ENCODE data around the gene AJAP1.

DNA sequence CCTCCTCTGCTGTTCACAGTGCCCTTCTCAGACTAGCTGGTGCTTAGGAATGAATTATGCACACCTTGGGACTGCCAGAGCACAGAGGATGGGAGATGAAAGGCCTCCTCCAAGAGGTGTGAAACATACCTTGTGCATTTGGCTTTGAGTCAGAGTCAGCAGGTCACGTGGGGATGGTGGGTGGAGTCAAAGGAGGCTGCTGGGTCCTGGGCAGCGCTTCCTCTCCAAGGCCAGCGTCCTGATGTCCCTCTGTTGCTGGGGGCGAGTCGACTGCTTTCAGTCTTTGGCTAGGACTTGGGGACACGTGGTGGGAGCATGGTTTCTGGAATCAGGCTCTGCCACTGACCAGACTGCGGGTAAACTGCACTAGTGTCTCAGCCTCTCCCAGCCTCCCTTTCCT lies 91.2 kb downstream of the AJAP1 start:
- TF ChIP-seq, protein P1, sequence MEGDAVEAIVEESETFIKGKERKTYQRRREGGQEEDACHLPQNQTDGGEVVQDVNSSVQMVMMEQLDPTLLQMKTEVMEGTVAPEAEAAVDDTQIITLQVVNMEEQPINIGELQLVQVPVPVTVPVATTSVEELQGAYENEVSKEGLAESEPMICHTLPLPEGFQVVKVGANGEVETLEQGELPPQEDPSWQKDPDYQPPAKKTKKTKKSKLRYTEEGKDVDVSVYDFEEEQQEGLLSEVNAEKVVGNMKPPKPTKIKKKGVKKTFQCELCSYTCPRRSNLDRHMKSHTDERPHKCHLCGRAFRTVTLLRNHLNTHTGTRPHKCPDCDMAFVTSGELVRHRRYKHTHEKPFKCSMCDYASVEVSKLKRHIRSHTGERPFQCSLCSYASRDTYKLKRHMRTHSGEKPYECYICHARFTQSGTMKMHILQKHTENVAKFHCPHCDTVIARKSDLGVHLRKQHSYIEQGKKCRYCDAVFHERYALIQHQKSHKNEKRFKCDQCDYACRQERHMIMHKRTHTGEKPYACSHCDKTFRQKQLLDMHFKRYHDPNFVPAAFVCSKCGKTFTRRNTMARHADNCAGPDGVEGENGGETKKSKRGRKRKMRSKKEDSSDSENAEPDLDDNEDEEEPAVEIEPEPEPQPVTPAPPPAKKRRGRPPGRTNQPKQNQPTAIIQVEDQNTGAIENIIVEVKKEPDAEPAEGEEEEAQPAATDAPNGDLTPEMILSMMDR (IDR thresholded peaks at IDR 0.05) = no peak
- no peak for TF ChIP-seq POLR2A (IDR thresholded peaks at IDR 0.05)

Measured in testis (tissue), 2 donors.